GOT3 (cell line): Measurements from ENCODE around the gene CYLD.

ENCODE experiments used
- DNase-seq: peaks from one replicate; lab custom pipeline; 2025; ENCODE audit warnings: mixed read lengths; lab: John Stamatoyannopoulos, UW

Gene CYLD

DNA sequence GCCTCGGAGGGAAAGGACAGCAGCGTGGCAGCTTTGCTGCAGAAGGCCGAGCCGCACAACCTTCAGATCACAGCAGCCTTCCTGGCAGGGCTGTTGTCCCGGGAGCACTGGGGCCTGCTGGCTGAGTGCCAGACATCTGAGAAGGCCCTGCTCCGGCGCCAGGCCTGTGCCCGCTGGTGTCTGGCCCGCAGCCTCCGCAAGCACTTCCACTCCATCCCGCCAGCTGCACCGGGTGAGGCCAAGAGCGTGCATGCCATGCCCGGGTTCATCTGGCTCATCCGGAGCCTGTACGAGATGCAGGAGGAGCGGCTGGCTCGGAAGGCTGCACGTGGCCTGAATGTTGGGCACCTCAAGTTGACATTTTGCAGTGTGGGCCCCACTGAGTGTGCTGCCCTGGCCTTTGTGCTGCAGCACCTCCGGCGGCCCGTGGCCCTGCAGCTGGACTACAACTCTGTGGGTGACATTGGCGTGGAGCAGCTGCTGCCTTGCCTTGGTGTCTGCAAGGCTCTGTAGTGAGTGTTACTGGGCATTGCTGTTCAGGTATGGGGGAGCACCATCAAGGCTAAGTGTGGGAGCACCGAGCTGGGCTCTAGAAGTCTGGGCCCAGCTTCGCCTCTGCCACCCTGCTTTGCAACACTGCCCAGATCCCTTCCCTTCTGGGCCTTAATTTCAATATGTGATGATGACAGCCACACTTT is 29.9 kb upstream of the CYLD start:
- DNase-seq, result no peak

DNA sequence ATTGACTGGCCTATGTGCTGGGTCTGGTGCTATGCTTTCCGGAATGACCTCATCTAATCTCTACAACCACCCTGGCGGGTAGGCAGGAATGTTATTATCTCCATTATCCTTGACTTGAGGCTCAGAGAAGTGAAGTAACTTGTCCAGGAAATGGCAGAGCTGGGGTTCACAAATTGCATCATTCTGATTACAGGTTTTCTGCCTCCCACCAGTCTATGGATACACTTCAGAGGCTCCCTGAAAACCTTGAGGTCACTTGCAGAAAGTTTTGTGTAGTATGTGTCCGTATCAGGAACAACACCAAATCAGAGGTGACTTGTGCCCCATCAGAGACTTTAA is 29.4 kb upstream of the CYLD start:
- DNase-seq, result no peak

DNA sequence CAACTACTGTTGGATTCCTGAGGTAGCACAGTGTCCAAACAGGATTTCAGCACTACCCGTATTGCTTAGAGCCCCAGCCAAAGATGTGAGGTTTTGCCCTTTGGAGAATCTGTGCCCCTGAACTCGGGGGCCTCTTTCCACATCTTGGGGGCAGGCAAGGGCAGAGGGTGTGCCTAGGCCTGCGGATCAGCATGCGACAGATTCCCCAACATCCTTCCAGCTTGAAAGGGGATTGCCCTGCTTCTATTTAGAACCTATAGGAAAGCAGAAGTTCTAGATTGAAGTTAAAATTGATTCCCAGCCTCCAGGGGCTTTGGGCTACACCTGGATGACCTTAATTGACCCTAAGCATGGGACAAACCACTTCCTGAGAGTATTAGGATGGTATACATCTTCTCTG is 28.9 kb upstream of the CYLD start:
- no peak for DNase-seq

DNA sequence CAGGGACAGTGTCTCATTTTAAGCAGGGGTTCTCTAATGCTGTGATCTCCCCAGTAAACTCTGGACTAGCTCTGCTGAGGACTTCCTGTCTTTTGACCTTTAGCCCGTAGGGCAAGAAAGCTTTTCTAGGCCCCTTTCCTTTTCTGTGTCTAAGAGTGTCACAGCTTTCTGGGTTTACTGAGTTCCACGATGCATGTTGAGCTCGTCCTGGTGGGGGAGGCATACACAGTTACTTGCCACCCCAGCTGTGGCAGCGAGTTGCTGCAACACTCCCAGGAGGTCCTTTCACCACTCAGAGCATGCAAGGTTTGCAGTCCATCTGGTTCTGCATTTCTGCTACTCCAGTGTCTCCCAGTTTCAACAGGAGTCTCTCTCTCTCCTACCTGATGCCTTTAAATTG is 24.8 kb upstream of the CYLD start:
- no peak for DNase-seq

DNA sequence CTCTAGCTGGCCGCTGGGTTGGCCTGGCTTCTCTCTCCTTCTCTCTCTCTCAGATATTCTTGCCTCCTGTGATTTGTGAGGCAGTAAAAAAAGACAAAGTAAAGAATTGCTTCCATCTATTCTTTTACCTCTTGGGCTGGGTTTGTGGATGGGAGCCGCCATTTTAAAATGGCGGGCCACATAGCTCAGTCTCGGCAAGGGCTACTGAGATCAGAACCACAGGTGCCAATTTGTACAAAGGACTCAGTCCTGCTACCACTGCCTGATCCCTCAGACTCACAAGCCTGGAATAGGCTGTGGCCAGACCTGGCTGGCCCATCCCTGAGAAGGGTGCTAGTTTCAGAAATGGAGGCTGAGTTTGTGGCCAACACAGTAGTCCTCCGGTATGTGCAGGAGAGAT is 24.4 kb upstream of the CYLD start:
- no peak for DNase-seq

DNA sequence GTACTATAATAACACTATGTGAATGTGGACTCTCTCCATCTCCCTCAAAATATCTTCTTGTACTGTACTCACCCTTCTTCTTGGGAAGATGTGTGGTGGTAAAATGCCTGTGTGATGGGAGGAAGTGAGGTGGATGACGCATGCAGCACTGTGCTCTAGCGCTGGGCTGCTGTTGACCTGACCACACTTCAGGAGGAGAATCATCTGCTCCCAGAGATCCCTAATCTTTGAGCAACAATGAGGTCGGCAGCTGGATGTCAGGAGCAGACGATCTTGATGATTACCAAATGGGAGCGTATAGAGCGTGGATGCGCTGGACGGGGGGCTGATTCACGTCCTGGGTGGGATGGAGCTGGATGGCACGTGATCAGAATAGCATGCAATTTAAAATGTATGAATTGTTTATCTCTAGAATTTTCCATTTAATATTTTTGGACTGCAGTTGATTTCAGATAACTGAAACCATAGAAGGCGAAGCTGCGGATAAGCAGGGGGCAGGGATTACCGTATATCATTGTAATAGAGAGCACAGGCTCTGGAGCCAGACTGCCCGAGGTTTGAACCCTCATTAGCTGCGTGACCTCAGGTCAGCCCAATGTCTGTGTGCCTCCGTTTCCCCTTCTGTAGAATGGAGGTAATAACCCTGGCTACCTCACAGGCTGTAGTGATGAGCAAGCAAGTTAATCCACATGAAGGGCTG is 23.7 kb upstream of the CYLD start:
- DNase-seq, result no peak

DNA sequence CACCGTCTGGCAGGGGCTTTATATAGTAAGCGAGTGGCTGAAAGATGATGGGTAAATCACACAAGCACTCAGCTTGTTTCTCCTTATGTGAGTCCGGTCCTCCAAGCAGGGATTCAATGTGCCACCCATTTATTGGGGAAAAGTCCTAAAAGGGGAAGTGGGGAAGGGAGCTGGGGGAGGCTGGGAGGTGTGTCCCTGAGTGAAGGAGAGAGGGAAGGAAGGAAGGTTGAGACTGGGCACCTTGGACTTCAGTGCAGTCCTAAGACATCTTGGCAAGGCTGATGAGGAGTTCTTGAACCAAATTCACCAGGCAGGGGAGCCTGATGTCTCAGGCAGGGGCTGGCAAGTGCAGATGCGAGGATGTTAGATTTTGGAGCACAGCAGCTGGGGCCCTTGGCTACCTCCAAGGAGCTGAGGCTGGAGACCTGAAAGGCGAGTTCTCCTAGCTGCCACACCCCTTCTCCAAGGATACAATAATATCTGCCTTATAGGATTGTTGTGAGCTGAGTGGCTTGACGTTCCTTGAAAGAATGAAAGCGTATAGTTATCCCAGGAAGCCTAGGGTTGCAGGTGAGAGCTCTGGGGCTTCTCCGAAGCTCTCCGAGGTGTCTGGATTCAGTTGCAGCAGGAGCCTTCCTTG is 23.0 kb upstream of the CYLD start:
- no peak for DNase-seq

DNA sequence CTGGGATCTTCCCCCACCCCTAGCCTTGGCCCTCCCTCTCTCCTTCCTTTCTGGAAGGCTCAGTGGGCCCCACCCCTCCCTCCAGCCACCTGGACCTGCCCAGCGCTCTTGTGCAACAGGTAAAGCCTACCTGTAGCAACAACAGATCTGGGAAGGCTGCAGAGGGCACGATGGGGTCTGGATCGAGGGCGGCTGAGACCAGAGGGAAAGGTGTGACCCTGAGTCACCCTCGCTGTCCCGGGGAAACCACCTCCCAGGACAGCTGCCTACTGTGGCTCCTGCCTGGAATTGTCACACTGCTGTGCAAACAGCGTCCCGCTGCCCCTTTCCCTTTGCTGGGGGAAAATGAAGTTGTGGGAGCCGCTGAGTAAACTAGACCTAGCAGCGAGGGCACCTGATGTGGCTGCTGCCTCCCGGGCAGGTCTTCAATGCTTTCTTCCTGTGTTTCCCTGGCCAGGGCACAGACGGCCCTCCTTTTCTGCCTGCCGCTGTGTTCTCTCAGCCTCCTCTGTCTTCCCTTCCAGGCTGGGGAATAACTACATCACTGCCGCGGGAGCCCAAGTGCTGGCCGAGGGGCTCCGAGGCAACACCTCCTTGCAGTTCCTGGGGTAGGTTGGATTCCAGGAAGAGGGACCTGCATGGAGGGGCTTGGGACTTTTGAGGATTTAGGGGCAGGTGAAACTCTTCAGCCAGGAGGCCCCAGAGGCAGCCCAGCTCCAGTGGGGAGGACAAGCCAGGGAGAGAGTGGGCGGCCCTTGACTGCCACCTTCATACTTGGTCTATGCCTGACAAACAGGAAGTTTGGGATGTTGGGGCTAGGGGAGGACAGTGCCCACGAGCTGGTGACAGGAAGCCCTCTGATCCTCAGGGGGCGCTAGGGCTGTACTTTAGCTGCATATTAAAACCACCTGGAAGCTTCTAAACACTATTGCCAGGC is 22.2 kb upstream of the CYLD start:
- no peak for DNase-seq

DNA sequence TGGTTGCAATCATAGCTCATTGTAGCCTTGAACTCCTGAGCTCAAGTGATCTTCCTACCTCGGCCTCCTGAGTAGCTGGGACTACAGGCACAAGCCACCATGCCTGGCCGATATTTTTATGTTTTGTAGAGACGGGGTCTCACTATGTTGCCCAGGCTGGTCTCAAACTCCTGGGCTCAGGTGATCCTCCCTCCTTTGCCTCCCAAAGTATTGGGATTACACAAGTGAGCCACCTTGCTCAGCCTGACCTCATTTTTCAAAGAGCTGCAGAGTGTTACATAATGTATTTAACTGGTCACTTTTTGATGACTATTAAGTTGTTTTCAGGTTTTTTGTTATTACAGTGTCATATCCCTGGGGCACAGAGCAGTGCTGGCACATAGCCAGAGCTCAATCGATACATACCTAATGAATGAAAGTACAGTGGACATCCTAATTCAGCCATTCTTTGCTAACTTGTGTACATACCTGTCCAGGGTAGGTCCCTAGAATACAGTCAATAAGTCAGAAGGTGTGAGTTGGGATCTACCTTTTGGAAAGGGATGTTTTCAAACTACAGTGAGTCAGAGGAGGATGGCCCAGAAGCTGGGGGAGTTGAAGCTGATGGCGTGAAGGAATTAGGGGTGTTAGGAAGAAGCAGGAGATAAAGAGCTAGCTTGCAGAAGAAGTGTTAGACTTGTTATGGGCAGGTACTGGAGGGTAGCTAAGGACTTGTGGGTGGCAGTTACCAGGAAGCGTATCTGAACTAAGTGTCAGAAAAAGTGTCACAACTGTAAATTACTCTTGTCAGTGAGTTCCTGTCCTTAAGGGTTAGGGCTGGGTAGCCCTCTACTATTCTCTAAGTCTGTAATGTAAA is 20.1 kb upstream of the CYLD start:
- DNase-seq, result no peak

DNA sequence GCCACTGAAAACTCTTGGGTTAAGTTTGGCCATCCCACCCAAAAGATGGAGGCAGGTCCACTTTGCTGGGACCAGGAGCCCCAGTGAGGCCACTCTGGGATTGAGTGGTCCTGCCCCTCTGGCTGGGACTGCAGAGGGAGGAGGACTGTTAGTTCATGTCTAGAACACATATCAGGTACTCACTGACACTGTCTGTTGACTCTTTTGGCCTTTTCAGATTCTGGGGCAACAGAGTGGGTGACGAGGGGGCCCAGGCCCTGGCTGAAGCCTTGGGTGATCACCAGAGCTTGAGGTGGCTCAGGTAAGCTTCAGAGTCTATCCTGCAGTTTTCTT is 19.5 kb upstream of the CYLD start:
- DNase-seq, result no peak

DNA sequence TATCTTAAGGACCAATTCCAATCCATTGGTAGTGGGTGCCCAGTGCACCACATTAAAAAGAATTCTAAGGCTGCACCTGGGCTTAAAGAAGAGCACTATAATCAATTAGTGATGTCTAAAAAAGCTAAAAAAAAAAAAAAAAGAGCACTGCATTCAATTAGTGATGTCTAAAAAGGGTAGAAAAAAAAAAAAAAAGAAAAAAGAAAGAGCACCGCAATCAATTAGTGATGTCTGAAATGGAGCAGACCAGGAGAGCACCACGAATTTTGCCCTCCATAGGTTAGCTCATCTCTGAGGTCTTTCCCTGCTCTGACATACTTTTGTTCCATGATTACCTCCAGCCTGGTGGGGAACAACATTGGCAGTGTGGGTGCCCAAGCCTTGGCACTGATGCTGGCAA is 18.9 kb upstream of the CYLD start:
- no peak for DNase-seq

DNA sequence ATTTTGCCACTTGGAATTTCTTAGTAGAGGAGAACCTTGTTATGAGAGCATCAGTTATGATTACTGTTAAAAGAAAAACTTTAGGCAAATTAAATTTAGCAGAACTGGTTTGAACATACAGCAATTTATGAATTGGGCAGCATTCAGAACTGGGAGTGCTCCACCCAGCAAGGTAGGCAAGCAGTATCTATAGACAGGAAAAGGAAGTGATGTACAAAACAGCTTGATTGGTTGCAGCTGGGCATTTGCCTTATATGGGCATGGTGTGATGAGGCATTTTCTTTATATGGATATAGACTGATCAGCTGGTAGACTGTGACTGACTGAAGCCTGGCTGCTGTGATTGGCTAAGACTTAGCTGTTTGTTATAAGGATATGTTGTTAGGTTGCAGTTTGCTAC is 17.6 kb upstream of the CYLD start:
- DNase-seq, result no peak

DNA sequence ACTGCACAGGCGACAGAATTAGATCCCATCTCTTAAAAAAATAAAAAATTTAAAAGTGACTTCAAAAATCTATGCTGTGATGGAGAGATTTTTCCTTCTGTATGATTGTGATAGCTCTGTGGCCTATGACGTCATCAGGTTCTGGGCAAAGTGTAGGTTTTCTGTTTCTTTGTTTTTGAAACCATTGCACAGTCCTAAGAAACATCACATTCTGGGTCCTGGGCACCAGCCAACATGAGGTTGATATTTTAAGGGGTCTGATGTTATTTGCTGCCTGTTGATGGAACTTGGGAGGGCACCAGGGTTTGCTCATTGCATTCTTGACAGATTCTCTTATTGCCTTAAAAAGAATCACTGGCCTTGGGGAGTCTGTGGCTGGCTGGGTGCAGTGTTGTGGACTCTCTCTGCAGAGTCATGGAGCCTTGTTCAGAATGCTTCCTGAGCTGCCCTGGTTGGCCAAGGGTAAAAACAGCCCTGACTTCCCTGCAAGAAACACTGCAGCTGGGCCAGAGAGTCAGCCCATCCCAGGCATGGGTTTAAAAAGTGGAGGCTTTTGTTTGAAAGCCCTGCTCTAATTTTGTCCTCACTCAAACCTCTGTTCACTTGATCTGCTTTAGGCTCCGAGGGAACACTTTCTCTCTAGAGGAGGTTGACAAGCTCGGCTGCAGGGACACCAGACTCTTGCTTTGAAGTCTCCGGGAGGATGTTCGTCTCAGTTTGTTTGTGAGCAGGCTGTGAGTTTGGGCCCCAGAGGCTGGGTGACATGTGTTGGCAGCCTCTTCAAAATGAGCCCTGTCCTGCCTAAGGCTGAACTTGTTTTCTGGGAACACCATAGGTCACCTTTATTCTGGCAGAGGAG is 10.5 kb upstream of the CYLD start:
- no peak for DNase-seq

DNA sequence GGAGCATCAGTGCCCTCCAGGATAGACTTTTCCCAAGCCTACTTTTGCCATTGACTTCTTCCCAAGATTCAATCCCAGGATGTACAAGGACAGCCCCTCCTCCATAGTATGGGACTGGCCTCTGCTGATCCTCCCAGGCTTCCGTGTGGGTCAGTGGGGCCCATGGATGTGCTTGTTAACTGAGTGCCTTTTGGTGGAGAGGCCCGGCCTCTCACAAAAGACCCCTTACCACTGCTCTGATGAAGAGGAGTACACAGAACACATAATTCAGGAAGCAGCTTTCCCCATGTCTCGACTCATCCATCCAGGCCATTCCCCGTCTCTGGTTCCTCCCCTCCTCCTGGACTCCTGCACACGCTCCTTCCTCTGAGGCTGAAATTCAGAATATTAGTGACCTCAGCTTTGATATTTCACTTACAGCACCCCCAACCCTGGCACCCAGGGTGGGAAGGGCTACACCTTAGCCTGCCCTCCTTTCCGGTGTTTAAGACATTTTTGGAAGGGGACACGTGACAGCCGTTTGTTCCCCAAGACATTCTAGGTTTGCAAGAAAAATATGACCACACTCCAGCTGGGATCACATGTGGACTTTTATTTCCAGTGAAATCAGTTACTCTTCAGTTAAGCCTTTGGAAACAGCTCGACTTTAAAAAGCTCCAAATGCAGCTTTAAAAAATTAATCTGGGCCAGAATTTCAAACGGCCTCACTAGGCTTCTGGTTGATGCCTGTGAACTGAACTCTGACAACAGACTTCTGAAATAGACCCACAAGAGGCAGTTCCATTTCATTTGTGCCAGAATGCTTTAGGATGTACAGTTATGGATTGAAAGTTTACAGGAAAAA is 9.7 kb upstream of the CYLD start:
- no peak for DNase-seq

DNA sequence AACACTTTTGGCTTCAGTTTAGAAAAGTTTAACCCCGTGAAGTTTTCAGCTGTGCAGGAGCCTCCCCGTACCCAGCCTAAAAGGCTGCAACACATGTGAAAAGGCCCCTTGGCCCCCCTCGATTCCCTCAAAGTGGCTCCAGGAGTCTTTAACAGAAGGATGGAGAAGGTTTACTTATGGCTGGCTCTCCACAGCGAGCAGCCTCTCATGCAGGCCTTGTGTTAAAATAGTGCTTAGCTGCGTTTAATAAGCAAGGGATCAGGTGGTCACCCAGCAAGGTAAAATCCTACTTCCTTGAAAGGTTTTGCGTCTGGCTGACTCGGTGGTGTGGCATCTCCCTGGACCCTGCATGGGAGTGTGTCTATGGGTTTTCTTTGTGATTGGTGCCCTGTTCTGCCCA is 8.4 kb upstream of the CYLD start:
- DNase-seq, result no peak

DNA sequence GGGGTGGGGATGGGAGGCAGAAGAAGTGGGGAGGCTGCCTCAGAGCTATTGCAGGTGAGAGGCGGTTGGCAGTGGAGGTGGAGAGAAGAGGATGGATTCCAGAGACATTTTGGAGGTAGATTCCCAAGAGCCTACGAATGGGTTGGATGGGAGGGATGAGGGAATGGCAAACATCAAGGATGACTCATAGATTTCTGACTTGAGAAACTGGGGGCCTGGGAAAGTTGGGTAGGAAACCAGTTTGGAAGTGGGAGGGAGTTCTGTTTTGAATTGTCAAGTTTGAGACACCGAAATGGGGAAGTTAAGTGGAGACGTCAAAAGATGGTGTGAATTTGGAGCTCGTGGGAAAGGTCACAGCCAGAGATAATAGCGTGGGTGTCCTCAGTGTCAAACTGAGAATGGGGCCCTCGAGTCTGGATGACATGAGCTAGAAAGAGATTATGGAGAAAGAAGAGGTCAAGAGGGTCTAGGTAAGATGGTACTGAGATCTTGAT is 6.2 kb upstream of the CYLD start:
- no peak for DNase-seq

DNA sequence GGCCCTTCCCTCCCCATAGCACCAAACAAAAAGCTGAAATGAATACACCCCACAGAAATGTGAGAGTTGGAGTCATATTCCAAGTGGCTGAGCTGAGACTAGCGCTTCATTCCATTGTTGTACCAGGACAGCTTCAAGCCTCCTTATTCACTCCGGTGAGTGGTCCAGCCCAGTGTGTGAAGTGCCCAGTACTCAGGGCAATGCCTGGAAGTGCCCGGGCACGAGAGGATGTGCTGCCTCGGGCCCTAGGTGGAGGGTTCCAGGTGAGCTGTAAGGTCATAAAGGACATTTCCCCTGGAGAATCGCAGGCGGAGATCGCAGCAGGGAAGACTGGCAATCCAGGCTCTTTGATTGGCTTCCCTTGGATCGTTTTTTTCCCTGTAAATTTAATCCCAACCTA is 5.4 kb upstream of the CYLD start:
- DNase-seq, result no peak

DNA sequence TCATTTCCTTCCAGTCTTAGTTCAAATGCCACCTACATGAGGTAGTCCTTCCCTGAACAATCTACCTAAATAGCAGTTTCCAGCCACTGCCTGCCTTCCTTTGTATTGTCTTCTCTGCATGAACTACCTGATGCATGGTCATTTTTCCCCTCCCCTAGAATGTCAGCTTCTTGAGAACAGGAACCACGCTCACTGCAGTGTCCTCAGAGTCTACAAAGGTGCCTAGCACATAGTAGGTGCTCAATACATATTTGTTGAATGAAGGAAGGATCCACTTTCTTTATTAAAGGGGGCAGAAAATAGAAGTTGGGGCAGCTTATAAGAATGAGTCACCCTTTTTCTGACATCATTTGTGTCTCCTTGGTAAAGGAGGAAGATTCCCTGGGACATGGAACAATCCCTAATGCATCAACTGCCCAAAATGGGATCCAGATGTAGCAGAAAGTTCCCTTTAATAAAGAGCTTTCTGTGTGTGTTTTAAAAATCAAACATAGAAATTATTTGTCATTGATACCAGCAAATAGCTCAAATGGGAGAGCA is 4.4 kb upstream of the CYLD start:
- DNase-seq, result no peak

DNA sequence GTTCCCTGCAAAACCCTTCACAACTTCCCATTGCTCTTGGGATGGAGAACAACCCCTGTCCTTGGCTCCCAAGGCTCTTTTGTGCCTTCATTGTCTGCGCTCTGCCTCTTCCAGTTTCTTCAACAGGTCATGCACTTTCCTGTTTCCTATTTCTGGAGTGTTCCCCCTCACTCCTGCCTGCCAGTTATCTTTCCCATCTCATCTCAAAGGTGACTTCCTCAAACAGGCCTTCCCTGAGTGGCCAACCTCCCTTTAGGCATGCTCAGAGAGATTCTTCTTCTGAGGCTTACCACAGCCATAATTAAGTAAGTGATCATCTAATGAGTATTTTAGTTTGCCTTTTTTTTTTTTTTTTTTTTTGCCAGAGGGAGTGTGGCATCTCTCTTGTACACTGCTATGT is 2.9 kb upstream of the CYLD start:
- DNase-seq, result no peak
